HK-2 (cell line): ENCODE measurements around the gene DNAAF3.

ENCODE experiments used
- DNase-seq: peaks from one replicate; pipeline ENCODE4 v3.0.0-alpha.2; 2018; ENCODE audit not compliant: unreplicated experiment

The DNAAF3 gene

DNA sequence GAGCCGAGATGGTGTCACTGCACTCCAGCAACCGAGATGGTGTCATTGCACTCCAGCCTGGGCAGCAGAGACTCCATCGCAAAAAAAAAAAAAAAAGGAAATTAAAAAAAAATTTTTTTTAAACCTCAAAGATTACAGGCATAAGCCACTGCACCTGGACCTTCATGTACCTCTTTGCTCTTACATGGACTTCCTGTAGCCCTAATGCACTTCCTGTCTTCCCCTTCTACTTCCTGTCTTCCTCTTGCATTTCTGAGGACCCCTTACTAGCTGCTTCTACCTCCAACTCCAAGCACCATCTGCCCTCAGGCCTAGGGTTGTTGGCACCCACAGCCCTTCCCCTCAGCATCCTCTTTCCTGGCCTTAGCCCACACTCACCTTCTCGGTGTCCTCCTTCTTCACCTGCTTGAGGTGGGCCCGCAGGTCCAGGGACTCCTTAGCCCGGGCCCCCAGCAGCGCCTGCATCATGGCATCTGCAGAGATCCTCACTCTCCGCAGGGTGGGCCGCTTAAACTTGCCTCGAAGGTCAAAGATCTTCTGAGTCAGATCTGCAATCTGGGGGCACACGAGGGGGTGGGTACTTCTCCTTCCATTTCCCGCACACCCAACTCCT is 12.7 kb downstream of the DNAAF3 start:
- DNase-seq, result no peak

DNA sequence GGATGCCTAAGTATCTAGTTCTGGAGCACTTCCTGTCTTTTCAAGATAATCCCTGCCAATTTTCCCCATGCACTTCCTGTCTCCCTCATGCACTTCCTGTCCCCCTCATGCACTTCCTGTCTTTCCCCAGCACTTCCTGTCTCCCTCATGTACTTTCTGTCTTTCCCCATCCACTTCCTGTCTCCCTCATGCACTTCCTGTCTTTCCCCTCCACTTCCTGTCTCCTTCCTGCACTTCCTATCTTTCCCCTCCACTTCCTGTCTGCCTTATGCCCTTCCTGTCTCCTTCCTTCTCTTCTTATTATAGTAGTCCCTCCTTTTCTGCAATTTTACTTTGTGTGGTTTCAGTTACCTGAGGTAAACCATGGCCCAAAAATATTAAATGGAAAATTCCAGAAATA is 14.4 kb downstream of the DNAAF3 start:
- no peak for DNase-seq

- DNase-seq, result no peak
Measured at GRCh38 chr19:55149078-55150003, 17.1 kb downstream of the DNAAF3 start, which contains the start of gene TNNT1. TSS of gene TNNT1 (minus strand) at chr19:55149206. CDS start at chr19:55147157, 2,049 bp downstream.

- DNase-seq, result no peak
Measured at GRCh38 chr19:55147545-55148251, 18.7 kb downstream of the DNAAF3 start.

DNA sequence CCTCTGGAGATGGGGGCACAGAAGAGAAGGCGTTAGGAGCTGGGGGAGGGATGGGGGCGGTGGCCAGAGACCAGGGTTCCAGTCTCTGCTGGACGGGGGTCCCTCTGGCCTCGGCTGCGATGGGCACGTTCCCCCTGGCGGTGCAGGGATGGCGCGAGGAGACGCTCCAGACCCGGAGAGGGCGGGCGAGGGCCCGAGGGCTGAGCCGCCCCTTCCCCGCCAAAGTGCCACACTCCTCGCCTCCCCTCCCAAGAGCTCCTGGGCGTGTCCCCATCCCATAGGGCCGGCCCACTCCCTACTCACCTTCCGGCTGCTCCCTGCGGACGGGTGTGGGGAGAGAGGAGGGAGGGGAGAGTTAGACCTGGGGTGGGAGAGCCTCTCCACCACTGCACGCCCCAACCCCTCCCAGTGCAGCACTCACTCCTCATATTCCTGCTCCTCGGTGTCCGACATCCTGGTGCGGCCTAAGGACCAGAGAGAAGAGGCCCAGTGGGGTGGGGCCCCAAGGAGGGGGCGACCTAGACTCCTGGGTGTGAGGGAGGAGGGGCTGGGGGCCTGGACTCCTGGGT is 19.6 kb downstream of the DNAAF3 start:
- DNase-seq, result peak; percentile 87

- DNase-seq, result peak; percentile 74
Measured at GRCh38 chr19:55146078-55146704, 20.2 kb downstream of the DNAAF3 start.

DNA sequence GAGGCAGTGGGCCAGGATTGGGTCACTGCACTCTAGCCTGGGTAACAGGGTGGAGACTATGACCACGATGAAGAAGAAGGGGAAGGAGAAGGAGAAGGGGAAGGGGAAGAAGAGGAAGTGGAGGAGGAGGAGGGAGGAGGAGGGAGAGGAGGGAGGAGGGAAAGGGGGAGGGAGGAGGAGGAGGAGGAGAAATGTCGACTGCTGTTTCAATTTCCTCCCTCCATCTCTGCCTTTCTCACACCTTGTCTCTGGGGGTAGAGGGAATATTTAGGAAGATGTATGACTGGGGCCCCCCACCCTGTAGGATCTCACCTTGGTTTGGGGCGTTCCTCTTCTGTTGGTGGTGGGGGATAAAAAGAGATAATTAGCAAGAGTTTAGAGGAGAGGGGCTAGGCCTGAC is 21.2 kb downstream of the DNAAF3 start:
- DNase-seq, result no peak

- DNase-seq, result no peak
Measured at GRCh38 chr19:55141696-55142095, 24.7 kb downstream of the DNAAF3 start.

- no peak for DNase-seq
Measured at GRCh38 chr19:55137915-55138314, 28.5 kb downstream of the DNAAF3 start.

DNA sequence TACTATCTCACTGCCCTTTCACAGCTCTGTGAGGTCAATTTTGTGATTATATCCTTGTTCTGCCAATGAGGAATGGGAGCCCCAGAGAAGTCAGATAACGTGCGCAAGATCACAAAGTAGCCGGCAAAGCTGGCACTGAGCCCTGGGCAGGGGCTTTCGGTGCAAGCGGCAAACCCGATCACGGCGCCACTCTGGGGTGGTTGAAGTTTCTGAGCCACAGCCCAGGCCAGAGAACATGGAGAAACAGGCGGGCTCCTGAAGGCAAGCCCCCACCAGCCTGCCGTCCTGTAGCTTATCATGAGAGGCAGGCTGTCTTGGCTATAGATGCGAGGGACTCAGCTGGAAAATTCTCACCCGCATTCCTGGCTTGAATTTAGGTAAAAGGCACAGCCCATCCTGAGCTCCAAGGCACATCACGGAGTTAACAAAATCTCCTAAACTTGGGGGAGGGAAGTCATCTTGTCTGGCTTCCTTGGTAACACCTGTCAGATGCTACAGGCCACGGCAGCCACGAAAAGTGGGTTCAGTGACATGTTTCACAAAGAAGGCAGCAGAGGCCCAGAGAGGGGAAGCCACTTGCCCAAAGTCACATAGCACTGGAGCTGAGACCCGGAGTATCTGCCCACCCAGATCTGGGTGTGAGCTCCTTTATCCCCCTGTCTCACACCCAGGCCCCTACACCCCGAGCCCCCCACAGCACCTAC is 29.9 kb downstream of the DNAAF3 start:
- no peak for DNase-seq

DNA sequence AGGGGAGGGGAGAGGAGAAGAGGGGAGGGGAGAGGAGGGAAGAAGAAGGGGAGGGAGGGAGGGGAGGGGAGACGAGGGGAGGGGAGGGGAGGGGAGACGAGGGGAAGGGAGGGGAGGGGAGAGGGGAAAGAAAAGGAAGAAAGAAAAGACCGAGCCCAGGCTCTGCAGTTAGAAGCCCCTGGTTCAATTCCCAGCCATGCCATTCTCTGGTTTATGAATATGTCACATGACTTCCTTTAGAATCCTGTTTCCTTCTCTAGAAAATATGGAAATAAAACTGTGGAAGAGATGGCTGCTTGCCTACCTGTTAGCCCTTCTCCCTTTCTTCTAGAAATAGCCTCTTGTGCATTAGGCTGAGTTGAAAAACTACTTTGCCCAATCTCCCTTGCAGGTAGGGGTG is 31.7 kb downstream of the DNAAF3 start:
- DNase-seq, result no peak

DNA sequence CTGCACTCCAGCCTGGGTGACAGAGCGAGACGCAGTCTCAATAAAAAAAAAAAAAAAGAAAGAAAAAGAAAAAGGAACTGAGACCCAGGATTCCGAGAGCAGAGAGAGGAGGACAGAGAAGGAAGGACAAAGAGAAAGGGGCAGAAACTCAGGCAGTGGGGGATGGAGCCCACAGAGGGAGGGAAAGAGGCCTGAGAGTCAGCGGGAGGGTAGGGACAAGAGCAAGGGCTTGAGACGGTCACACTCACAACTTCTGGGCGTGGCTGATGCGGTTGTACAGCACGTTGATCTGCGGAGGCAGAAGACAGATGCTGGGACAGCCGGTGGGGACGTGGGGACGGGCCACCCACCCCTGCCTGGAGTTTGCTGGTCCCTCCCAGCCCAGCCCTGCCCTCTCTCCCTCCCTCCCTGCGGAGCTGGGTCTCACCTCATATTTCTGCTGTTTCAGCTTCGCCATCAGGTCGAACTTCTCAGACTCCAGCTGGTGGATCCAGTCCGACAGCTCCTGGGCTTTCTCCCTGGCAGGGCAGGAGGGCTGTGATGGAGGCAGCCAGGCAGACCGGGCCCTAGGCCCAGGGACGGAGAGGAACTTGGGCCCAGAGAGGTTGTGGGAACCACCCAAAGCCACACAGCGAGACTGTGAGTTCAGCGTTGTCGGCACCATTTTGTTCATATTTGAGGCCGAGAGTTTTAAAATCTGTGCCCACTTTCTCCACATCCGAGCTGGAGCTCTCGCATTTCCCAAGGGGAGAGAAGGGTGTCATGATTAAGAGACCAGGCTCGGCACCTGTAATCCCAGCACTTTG is 32.6 kb downstream of the DNAAF3 start:
- DNase-seq, result no peak

GRCh38 chr19:55132453-55133129 is 33.8 kb downstream of the DNAAF3 start:
- no peak for DNase-seq

- no peak for DNase-seq
Measured at GRCh38 chr19:55131421-55131820, 35.0 kb downstream of the DNAAF3 start.

GRCh38 chr19:55119053-55119452 is 47.4 kb downstream of the DNAAF3 start:
- DNase-seq, result no peak

- DNase-seq, result no peak
Measured at GRCh38 chr19:55118401-55118991, 47.9 kb downstream of the DNAAF3 start.

DNA sequence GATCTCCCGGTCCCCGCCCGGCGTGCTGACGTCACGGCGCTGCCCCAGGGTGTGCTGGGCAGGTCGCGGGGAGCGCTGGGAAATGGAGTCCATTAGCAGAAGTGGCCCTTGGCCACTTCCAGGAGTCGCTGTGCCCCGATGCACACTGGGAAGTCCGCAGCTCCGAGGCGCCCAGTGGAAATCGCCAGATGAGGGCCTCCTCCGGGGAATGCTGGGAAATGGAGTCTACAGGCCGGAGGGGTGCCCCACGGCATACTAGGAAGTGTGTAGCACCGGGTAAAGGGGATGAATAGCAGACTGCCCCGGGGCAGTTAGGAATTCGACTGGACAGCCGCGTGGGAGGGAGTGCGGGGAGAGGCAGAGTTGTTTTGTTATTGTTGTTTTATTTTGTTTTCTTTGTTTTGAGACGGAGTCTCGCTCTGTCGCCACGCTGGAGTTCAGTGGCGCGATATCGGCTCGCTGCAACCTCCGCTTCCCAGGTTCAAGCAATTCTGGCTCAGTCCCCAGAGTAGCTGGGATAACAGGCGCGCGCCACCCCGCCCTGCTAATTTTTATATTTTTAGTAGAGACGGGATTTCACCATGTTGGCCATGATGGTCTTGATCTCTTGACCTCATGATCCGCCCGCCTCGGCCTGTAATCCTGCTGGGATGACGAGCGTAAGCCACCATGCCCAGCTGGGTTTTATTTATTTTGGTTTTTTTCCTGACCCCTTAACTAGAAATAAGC is 48.6 kb downstream of the DNAAF3 start:
- DNase-seq, result peak; percentile 99

- DNase-seq, result peak; percentile 38
Measured at GRCh38 chr19:55116859-55117662, 49.4 kb downstream of the DNAAF3 start, which contains the start of gene PPP1R12C. TSS of gene PPP1R12C (minus strand) at chr19:55117637. CDS start at chr19:55117543, 94 bp downstream.
